ENCODE results near the gene SLC22A1.
"Not testable (repeated sequence)": the region's sequence is repeated elsewhere in the genome, so short reads cannot be mapped to it uniquely, and the experiment has no call there.

Gene SLC22A1

DNA sequence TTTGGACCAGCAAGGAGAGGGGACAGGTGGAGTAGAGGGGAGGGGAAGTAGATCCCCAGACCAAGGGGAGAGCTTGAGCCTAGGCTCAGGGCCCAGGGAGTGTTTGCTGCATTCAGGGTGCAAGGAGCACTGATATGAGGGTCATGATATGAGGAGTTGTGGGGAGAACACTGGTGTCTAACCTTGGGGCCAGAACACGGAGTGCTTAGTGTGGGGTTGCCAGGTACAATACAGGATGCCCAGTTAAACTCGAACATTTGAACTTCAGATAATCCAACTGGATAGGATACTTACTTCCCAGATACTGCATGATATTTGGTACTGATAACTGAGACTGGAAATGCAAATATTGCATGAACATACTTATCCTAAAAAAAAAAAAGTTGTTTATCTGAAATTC lies 2.4 kb downstream of the SLC22A1 start:
- no peak for DNase-seq (ENCODE audit: low read depth in 3 of 3)

- DNase-seq (ENCODE audit: low read depth in 3 of 3), result no peak
Measured at GRCh38 chr6:160124605-160125004, 3.0 kb downstream of the SLC22A1 start.

- DNase-seq (ENCODE audit: low read depth in 3 of 3), result not testable (repeated sequence)
Measured at GRCh38 chr6:160125105-160125504, 3.5 kb downstream of the SLC22A1 start.

- DNase-seq (ENCODE audit: low read depth in 3 of 3), result no peak
Measured at GRCh38 chr6:160127270-160128124, 5.9 kb downstream of the SLC22A1 start.

- DNase-seq (ENCODE audit: low read depth in 3 of 3), result no peak
Measured at GRCh38 chr6:160128125-160128683, 6.6 kb downstream of the SLC22A1 start.

GRCh38 chr6:160128879-160129516 lies 7.4 kb downstream of the SLC22A1 start:
- DNase-seq (ENCODE audit: low read depth in 3 of 3), result no peak

DNA sequence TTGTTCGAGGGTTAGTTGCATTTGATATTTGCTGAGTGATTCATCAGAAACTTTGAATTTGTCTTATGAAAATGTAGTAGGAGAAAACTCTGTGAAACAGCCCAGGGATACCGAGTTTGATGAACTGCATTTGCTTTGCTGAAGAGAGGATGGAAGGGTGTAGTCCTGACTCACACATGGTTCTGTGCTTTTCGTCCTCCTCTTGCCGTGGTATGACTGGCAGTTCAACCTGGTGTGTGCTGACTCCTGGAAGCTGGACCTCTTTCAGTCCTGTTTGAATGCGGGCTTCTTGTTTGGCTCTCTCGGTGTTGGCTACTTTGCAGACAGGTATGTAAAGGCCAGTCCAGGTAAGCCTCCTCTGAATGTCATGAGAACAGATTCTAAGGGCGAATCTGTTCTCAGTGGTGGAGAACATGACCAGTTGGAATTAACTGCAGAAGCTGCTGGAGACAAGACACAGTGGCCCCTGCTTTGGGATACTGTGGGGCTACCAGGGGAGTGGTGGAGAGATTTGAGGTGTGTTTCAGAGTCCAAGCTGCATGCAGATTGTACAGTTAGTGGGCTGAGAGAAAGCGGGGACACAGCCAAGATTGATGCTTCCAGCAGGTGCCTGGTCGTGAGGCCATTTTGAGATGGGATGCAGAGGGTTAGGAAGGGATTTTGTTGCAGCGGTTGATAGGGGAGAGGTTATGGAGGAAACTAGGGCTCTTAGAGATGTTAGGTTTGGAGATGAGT lies 8.4 kb downstream of the SLC22A1 start:
- no peak for DNase-seq (ENCODE audit: low read depth in 3 of 3)

DNA sequence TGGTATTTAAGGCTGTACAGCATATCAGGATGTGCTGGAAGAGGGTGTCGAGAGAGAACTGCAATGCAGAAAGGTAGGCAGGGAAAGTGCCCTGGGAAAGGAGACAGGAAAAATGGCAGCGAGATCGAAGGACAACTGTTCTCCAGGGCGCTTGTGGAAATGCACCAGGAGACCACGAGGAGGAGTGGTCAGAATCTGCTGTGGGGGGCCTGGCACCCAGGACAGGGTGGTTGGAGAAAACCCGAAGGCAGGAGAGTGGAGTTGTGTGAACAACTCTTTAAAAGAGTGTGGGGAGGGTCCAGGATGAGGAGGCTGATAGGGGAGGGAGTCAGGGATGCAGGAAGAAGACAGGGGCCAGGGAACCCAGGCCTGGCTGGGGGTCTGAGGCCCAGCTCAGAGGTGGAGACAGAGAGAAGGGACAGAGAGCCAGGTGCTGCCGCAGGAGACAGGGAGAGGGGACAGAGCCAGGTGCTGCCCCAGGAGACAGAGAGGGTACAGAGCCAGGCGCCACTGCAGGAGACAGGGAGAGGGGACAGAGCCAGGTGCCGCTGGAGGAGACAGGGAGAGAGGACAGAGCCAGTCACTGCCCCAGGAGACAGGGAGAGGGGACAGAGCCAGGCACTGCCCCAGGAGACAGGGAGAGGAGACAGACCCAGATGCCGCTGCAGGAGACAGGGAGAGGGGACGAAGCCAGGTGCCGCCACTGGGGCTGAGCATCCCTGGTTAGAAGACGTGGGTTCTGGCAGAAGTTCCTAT lies 9.3 kb downstream of the SLC22A1 start:
- DNase-seq (ENCODE audit: low read depth in 3 of 3), result no peak

GRCh38 chr6:160131636-160132296 lies 10.2 kb downstream of the SLC22A1 start:
- DNase-seq (ENCODE audit: low read depth in 3 of 3), result no peak

DNA sequence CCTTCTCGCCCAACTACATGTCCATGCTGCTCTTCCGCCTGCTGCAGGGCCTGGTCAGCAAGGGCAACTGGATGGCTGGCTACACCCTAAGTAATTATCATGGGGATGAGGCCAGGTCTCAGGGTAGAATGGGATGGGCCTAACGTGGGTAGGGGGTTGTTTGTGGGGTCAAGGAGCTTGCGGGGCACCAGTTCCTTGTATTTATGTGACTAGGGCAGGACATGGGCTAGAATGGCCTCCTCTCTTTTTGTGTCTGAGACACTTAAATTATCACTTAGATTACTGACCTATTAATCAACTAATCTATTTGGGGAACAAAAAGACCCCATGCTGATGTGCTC lies 10.7 kb downstream of the SLC22A1 start:
- DNase-seq (ENCODE audit: low read depth in 3 of 3), result no peak

- no peak for DNase-seq (ENCODE audit: low read depth in 3 of 3)
Measured at GRCh38 chr6:160132776-160133338, 11.2 kb downstream of the SLC22A1 start.

DNA sequence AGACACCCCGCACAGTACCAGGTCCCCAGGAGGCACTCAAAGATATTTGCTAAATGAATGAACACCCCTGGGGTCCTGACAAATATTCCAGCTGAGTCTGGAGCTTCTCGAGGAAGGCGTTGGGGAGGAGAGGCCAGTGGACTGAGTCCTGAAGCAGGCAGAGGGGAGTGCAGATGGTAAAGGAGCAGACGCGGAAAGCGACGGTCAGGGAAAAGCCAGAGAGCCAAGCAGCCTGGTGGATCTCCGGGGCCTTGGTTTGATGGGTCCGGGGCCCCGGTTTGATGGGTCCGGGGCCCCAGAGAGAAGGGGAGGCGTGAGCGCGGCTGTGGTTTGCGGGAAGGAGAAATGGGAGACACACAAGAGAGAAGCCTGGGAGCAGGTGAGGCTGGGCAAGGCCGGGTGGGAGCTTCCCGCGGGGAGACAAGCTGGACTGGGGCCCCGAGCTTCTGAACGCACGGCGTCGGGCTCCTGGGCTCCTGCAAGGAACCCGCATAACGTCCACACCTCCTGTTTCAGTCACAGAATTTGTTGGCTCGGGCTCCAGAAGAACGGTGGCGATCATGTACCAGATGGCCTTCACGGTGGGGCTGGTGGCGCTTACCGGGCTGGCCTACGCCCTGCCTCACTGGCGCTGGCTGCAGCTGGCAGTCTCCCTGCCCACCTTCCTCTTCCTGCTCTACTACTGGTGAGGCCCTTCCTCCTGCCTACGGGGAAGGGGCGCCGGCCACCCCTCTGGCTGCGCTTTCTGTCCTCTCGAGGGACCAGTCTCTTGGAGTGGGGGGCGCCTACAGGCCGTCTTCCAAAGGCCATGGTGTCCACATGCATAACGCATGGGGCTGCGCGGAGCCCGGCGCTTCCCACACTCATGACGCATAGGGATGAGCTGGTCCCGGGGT lies 12.1 kb downstream of the SLC22A1 start:
- DNase-seq (ENCODE audit: low read depth in 3 of 3), result no peak

- DNase-seq (ENCODE audit: low read depth in 3 of 3), result peak in 2 of 3 experiments; percentile 5 to 7
Measured at GRCh38 chr6:160134337-160134751, 12.7 kb downstream of the SLC22A1 start.

DNA sequence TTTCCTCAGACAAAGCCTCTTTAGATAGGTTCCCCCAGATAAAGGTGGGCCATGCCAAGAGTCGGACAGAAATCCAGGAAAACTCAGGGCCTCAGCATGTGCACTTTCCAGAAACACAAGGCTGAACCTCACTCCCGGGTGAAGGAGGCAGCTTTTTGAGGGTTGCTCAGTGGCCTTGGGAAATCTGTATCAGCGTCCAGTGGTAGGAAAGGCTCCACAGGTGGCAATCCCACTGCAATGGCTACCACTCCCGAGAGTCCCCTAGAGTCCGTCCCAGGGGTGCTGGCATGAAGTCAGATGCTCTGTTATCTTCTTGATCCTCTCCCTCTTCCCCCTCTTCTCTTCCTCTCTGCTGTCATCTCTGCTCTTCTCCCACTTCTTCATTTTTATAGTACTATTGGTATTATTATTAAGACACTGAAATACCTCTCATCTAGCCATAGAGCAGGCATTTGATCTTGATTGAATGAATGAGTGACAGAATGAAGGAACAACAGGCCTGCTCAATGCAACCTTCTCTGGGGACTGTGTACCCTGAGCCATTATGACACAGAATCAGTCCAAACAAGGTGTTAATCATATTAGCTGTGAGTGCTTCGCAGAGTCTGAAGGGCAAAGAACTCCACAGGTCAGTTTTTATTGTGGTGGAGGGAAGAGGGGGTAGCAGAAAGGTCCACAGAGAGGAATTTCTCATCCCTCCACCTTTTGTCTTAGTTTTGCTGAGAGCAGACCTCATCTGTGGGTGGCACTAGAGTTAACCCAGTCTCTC lies 13.3 kb downstream of the SLC22A1 start:
- no peak for DNase-seq (ENCODE audit: low read depth in 3 of 3)

DNA sequence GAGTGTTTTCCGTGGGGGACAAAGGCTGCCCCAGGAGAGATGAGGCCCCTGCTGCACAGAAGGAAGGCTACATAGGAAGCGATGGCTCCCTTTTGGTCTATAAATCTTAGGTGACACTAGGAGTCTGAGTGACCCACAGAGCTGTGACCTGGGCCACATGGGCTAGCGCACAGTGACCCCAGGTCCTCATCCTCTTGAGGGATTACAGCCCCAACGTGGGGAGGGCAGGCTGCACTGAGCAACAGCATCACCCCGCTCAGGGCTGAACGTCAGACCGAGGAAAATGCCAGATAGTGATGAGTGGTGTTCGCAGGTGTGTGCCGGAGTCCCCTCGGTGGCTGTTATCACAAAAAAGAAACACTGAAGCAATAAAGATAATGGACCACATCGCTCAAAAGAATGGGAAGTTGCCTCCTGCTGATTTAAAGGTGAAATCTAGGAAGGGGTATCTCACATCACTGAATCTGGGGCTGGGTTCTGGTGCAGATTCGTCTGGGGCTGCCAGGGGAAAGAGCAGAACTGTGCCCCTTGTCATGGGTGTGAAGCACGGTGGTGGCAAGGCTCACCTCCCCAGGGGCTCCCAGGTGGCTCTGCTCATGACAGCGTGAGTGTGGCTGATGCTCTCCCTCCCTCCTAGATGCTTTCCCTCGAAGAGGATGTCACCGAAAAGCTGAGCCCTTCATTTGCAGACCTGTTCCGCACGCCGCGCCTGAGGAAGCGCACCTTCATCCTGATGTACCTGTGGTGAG lies 14.5 kb downstream of the SLC22A1 start:
- DNase-seq (ENCODE audit: low read depth in 3 of 3), result no peak

- DNase-seq (ENCODE audit: low read depth in 3 of 3), result no peak
Measured at GRCh38 chr6:160137130-160137988, 15.7 kb downstream of the SLC22A1 start.

Data from stimulated activated CD4-positive, alpha-beta T cell treated with anti-CD3 and anti-CD28 coated beads, TNF-alpha, amount 100 ng/mL, for 24 hours (primary cell).